Activated CD4-positive, alpha-beta memory T cell treated with anti-CD3 and anti-CD28 coated beads for 36 hours (primary cell): ENCODE data around the gene BRIX1. TPM values are rescaled to one million over a fixed set of nuclear protein-coding genes. Genes with fewer than 3 reads are reported as not detected.
A peak's percentile ranks its signal among the peaks of the same experiment; 100 is the strongest.

Experiments used
- CTCF ChIA-PET: fragments of 350-600 bp; sonication (Branson Sonifier 250); formaldehyde crosslinking; loops from one replicate; lab custom pipeline; 2021; ENCODE audit warnings: antibody characterized with exemption, inconsistent platforms; lab: Charles Lee
- POLR2A ChIA-PET: fragments of 350-600 bp; sonication (Branson Sonifier 250); formaldehyde crosslinking; loops from one replicate; lab custom pipeline; 2021; ENCODE audit warnings: antibody characterized with exemption; lab: Charles Lee
- DNase-seq: peaks from one replicate; pipeline ENCODE4 v3.0.0-alpha.2; 2020
- H3K27ac Mint-ChIP-seq: one replicate; pipeline ENCODE4 v1.8.0; 2021; ENCODE audit warnings: mixed read lengths
- H3K27me3 Mint-ChIP-seq: one replicate; pipeline ENCODE4 v1.8.0; 2021; ENCODE audit warnings: mixed read lengths
- H3K36me3 Mint-ChIP-seq: one replicate; pipeline ENCODE4 v1.8.0; 2021; ENCODE audit warnings: mixed read lengths
- H3K4me1 Mint-ChIP-seq: one replicate; pipeline ENCODE4 v1.8.0; 2021; ENCODE audit warnings: low read depth, mixed read lengths
- H3K4me3 Mint-ChIP-seq: one replicate; pipeline ENCODE4 v1.8.0; 2021; ENCODE audit warnings: mild to moderate bottlenecking, mixed read lengths
- H3K9me3 Mint-ChIP-seq: one replicate; pipeline ENCODE4 v1.8.0; 2021; ENCODE audit warnings: mixed read lengths
- intact Hi-C: fragments of 100-400 bp; cut with micrococcal nuclease; formaldehyde crosslinking; loops from one replicate; pipeline ENCODE4 v1.15.1; 2023
- total RNA-seq, 2 experiments: library from RNA; stranded (reverse); gene quantifications; one replicate each; pipeline ENCODE4 v1.2.3, GENCODE V29; 2021

The BRIX1 gene
- total RNA-seq, 2 experiments from 2014 or later, result 67.4 to 71.4 TPM

DNA sequence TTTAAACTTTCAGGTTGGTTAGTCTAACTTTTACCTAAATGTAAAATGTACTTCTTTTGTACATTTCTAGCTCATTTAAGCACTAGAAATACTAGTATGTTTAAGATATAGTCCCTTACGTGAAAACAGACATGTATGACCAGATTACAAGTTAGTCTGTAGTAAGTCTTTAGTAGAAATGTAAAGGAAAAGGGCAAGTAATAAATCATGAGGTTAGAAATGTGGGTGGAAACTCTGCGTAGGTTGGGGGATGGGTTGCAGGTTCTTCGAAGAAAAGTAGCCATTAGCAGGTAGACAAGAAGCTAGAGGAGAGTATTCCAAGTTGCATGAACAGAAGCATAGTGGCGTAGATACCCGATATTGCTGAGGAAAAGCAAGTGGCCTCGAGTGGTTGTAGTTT lies 23.1 kb upstream of the BRIX1 start:
- ChIA-PET CTCF (interaction anchor here (0.9 to 2.9 kb wide), 3 partner anchors 369 to 416 kb away, joined by 3 to 12 read pairs (median 7); no protein-coding TSS in a partner anchor), POLR2A (no interaction called here)
- intact Hi-C loops, result no loop called here
- no peaks in the 10 kb centered on the region for H3K27me3 Mint-ChIP-seq
- no peaks in the 10 kb centered on the region for H3K36me3 Mint-ChIP-seq
- H3K4me3 Mint-ChIP-seq, result no peak overlapping the region
- H3K4me1 Mint-ChIP-seq, result no peaks in the 10 kb centered on the region
- no peak for DNase-seq
- no peaks in the 10 kb centered on the region for H3K9me3 Mint-ChIP-seq
- no peak overlapping the region for H3K27ac Mint-ChIP-seq

DNA sequence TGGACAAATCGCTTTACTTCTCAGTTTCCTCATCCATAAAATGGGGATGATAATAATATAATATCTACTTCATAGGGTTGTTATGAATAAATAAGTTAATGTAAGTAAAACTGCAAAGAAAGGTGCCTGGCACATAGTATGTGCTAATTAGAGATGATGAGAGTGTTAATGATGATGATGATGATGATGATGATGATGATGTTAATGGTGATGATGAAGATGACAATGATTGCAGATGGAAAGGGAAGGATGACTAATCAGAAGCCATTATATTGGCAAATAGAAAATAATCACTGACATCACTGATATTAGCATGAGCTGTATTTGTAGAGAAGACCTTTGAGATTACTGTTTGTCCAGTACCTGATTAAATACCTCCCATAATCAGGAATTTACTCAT lies 20.8 kb upstream of the BRIX1 start:
- no peak overlapping the region for H3K27ac Mint-ChIP-seq
- H3K27me3 Mint-ChIP-seq, result no peaks in the 10 kb centered on the region
- DNase-seq, result no peak
- POLR2A ChIA-PET, result no interaction called here
- intact Hi-C loops, result no loop called here
- H3K4me1 Mint-ChIP-seq, result no peaks in the 10 kb centered on the region
- no peak overlapping the region for H3K4me3 Mint-ChIP-seq
- H3K36me3 Mint-ChIP-seq, result no peaks in the 10 kb centered on the region
- CTCF ChIA-PET, result interaction anchor here (1.1 to 2.2 kb wide), 2 partner anchors 372 to 408 kb away, joined by 8 to 12 read pairs; no protein-coding TSS in a partner anchor
- no peaks in the 10 kb centered on the region for H3K9me3 Mint-ChIP-seq

DNA sequence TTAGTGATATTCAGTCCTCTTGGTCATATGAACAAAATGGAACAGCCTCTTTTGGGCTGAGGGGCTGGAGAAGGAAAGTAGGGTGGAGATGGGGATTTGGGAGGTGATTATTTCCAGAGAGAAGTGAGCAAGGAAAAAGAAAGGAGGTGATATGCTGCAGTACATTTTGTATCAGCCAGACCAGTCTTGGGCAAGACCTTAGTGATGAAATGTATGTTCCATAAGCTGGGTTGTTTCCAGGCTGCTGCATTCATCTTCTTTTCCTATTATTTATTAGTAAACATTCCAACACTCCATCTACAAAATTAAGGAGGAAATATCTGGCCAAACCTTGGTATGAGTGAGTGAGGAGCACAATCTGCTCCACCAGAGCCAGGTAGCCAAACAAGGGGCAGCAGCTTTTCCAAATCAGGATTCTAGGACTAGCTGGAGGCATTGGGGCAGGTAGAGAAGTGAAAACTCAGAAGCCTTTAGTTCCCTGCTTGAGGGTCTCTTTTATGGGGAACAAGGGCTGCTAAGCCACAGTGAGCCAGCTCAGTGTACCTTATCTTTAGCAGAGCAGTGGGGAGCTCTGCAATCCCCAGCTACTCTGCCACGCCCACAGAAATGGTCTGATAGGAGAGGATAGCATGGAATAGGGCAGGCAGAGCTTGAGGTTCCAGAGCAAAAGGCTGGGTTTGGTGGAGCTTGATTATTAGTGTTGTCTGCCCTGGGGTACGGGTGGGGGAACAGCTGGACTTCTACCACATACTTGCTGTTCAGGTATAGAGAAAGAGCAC lies 19.7 kb upstream of the BRIX1 start:
- no peak for DNase-seq
- Mint-ChIP-seq H3K27me3 (no peaks in the 10 kb centered on the region), H3K4me3 (no peak overlapping the region), H3K4me1 (no peaks in the 10 kb centered on the region), H3K36me3 (no peaks in the 10 kb centered on the region), H3K27ac (no peak overlapping the region), H3K9me3 (no peaks in the 10 kb centered on the region)
- POLR2A ChIA-PET, result no interaction called here
- intact Hi-C loops, result no loop called here
- CTCF ChIA-PET, result interaction anchor here (1.0 to 2.2 kb wide), 5 partner anchors 10 to 421 kb away, joined by 3 to 12 read pairs (median 5); no protein-coding TSS in a partner anchor

DNA sequence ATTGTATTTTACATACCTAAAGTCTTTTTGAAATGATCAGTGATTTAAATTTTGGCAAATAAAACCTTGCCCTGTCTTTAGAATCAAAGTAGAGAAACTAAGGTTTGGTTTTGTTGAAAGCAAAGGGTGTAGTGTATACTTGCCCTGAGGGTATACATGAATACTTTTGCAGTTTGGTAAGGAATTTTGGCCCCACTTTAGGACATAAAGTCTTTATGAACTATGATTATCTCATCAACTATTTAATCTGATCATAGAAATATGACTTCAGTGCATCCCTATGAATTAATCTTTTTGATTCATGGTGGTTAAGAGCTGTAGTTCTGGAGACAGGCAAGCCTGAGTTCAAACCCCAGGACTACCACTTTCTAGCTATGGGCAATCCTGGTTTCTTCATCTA lies 17.9 kb upstream of the BRIX1 start:
- Mint-ChIP-seq H3K27me3 (no peaks in the 10 kb centered on the region), H3K4me3 (no peak overlapping the region), H3K27ac (no peak overlapping the region), H3K36me3 (peaks cover 4% of the 10 kb centered on the region), H3K9me3 (no peaks in the 10 kb centered on the region), H3K4me1 (no peaks in the 10 kb centered on the region)
- no peak for DNase-seq
- ChIA-PET CTCF (interaction anchor here (0.6 to 4.5 kb wide), 25 partner anchors 8 to 422 kb away, joined by 3 to 48 read pairs (median 4); partner anchors contain the start of genes BRIX1 and RAD1), POLR2A (no interaction called here)
- intact Hi-C loops, result loop anchor here (1.0 kb wide), 3 partner anchors 374 to 423 kb away; no protein-coding TSS in a partner anchor

DNA sequence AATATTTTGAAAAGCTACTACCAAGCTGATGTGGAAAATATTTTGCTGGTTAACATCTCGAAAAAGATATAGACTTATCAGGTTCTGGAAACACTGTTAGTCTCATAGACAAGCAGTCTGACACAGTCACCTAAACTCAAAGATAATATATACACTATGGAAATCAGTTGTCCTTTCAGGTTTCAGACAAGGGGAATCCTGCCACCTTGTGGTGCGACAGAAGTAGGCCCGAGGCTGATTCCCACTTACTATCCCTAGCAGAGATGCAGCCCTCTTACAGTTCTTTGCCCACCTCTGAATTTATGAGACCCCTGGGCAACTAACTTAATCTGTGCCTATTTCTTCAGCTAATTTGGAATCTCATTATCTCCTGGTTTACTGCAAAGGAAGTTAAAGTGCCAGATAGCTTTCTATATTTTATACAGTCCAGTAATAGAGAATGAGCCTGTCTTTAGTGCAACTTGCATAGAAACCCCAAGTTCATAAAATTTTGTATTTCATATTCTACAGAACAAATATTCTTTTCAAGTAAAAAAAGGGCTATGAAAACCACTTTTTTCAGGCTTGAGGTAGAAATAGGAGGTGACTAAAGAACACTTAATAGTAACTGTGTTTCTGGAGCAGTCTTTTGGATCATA lies 17.1 kb upstream of the BRIX1 start:
- intact Hi-C loops, result loop anchor here (1.0 kb wide), 3 partner anchors 375 to 424 kb away; no protein-coding TSS in a partner anchor
- POLR2A ChIA-PET, result no interaction called here
- Mint-ChIP-seq H3K36me3 (peaks cover 6% of the 10 kb centered on the region), H3K27me3 (no peaks in the 10 kb centered on the region), H3K9me3 (no peaks in the 10 kb centered on the region), H3K4me1 (no peaks in the 10 kb centered on the region), H3K4me3 (no peak overlapping the region), H3K27ac (no peak overlapping the region)
- peak; percentile 67 for DNase-seq
- CTCF ChIA-PET, result interaction anchor here (0.6 to 4.5 kb wide), 32 partner anchors 8 to 1462 kb away, joined by 3 to 48 read pairs (median 4); partner anchors contain the start of genes BRIX1, DNAJC21, RAD1 and TTC23L

DNA sequence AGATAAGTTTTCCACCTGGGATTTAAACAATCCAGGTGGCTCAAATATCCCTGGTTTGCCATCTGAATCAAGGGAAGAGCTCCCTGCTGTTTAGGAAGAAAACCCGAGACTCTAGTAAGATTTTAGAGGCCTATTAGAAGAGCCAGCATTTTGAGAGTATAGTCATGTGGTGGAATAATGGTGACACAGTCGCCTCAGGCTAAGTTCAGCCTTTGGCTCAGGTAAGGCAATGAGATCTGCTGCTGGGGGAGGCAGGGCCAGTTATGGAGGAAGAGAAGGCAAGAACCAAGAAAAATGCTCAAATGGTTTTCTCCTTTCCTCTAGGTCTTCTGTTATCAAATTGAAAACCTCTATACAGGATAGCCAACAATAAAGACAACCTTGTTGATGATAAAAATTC lies 16.4 kb upstream of the BRIX1 start:
- no peaks in the 10 kb centered on the region for H3K4me1 Mint-ChIP-seq
- intact Hi-C loops, result no loop called here
- POLR2A ChIA-PET, result no interaction called here
- H3K4me3 Mint-ChIP-seq, result no peak overlapping the region
- no peaks in the 10 kb centered on the region for H3K9me3 Mint-ChIP-seq
- peaks cover 10% of the 10 kb centered on the region for H3K36me3 Mint-ChIP-seq
- no peak overlapping the region for H3K27ac Mint-ChIP-seq
- no peaks in the 10 kb centered on the region for H3K27me3 Mint-ChIP-seq
- no peak for DNase-seq
- CTCF ChIA-PET, result interaction anchor here (0.7 to 4.5 kb wide), 21 partner anchors 12 to 1463 kb away, joined by 3 to 48 read pairs (median 5); partner anchors contain the start of genes BRIX1, RAD1 and TTC23L

DNA sequence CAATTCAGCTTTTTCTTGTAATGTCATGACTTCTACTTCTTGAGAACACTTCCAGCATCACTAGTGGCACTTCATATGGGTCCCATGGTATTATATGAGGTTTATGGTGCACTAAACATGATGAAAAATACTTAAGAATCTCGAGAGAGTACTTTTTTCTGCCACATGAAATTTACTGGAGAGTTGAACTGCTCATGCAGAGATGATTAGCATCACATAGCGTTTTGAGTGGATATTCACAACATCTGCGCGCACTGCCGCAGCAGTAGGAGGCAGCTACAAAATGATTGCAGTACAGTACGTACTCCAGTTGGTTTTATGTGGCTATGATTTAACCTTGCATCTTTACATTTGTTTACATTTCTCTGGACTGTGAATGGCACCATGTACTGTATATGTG lies 14.9 kb upstream of the BRIX1 start:
- H3K4me3 Mint-ChIP-seq, result no peak overlapping the region
- intact Hi-C loops, result no loop called here
- H3K4me1 Mint-ChIP-seq, result no peaks in the 10 kb centered on the region
- ChIA-PET CTCF (interaction anchor here (1.0 to 4.5 kb wide), 3 partner anchors 378 to 426 kb away, joined by 4 to 42 read pairs (median 5); no protein-coding TSS in a partner anchor), POLR2A (interaction anchor here (2.1 kb wide), 1 partner anchor 15 kb away, joined by 10 read pairs; the partner anchor contains the start of genes BRIX1 and RAD1)
- no peak for DNase-seq
- H3K9me3 Mint-ChIP-seq, result no peaks in the 10 kb centered on the region
- H3K27me3 Mint-ChIP-seq, result no peaks in the 10 kb centered on the region
- no peak overlapping the region for H3K27ac Mint-ChIP-seq
- H3K36me3 Mint-ChIP-seq, result peaks cover 13% of the 10 kb centered on the region

DNA sequence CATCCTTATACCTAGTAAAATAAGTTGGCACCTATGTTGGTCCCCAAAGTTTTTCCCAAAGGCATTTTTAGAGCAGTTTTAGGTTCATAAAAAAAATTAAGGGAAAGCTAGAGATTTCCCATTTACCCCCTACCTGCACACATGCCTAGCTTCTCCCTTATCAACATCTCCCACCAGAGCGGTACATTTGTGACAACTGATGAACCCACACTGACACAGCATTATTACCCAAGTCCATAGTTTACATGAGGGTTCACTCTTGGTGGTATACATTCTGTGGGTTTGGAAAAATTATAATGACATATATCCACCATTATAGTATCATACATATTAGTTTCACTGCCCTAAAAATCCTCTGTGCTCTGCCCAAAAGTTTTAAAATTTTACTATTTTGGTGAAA lies 12.3 kb upstream of the BRIX1 start:
- no peak for DNase-seq
- intact Hi-C loops, result no loop called here
- POLR2A ChIA-PET, result no interaction called here
- Mint-ChIP-seq H3K9me3 (no peaks in the 10 kb centered on the region), H3K36me3 (peaks cover 13% of the 10 kb centered on the region), H3K27me3 (no peaks in the 10 kb centered on the region), H3K4me1 (no peaks in the 10 kb centered on the region), H3K27ac (no peak overlapping the region), H3K4me3 (no peak overlapping the region)
- CTCF ChIA-PET, result interaction anchor here (0.8 to 1.8 kb wide), 5 partner anchors 15 to 430 kb away, joined by 3 to 5 read pairs (median 4); no protein-coding TSS in a partner anchor

DNA sequence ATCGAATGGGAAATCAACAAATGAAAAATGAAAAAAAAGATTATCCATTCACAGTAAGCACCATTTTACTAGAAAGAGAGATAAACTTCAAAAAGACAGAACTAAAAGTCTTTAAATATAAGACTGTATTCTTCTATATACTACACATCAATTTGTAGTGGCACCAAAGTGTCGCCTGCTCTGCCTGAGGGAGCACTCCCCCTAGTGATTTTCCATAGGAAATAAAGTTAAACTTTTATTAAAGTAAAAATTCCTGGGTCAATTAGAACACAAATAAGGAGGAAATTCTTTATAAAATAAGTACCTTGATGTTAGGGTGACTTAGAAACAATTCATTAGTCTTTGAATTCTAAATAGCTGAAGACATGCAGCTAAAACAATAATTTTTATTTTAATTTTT lies 9.9 kb upstream of the BRIX1 start:
- H3K4me3 Mint-ChIP-seq, result no peak overlapping the region
- H3K27ac Mint-ChIP-seq, result no peak overlapping the region
- POLR2A ChIA-PET, result no interaction called here
- intact Hi-C loops, result no loop called here
- CTCF ChIA-PET, result interaction anchor here (1.0 to 1.4 kb wide), 5 partner anchors 8 to 418 kb away, joined by 3 to 4 read pairs (median 3); partner anchors contain the start of genes BRIX1 and RAD1
- H3K4me1 Mint-ChIP-seq, result no peaks in the 10 kb centered on the region
- no peaks in the 10 kb centered on the region for H3K27me3 Mint-ChIP-seq
- H3K36me3 Mint-ChIP-seq, result peaks cover 30% of the 10 kb centered on the region
- DNase-seq, result no peak
- H3K9me3 Mint-ChIP-seq, result no peaks in the 10 kb centered on the region

DNA sequence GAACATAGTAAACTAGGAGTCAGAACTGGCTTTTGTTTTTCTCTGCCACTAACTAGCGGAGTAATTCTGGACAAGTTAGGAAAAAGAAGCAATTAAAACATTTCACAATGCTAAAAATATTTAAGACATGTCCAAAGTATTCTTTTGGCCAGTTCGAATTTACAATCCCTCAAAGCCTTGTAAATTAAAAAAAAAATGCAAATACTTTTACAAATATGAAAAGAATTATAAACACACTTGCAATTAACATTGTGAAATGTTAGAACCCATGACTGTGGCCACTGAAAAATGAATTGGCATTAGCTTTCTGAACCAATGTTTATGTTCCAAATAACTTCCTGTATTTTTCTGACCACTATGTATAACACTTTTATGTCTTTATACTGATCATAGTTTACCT lies 2.4 kb upstream of the BRIX1 start:
- Mint-ChIP-seq H3K36me3 (peaks cover 52% of the 10 kb centered on the region), H3K4me1 (peaks cover 23% of the 10 kb centered on the region), H3K27ac (no peak overlapping the region), H3K4me3 (no peak overlapping the region), H3K27me3 (no peaks in the 10 kb centered on the region), H3K9me3 (no peaks in the 10 kb centered on the region)
- CTCF ChIA-PET, result interaction anchor here (1.7 kb wide), 1 partner anchor 10 kb away, joined by 4 read pairs; no protein-coding TSS in a partner anchor
- no peak for DNase-seq
- POLR2A ChIA-PET, result no interaction called here
- intact Hi-C loops, result loop anchor here (10.0 kb wide), 2 partner anchors 258 to 1962 kb away; partner anchors contain the start of genes NIPBL and RAI14

DNA sequence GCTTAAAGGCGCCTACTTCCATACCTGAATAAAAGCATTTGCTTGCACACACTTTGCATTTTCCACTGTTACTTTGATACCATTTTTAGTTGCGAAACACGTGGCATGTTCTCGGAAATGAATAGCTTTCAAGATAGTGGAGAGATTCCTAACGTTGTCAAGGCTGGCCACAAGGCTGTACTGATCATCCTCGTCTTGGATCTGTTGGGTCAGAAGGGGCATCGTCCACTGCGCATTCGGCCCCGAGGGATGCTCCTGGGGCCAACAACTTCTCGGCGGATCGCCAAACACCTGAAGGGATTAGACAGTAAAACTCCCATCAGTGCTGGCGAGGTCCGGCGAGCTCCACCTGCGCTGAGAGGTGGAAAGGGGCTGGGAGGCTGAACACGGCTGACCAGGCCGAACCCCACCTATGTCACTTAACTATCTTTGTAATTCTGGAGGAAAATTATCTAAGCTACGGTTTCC lies 806 bp upstream of the BRIX1 start:
- Mint-ChIP-seq H3K27me3 (no peaks in the 10 kb centered on the region), H3K27ac (no peak overlapping the region), H3K4me1 (peaks cover 23% of the 10 kb centered on the region), H3K9me3 (no peaks in the 10 kb centered on the region), H3K36me3 (peaks cover 47% of the 10 kb centered on the region), H3K4me3 (no peak overlapping the region)
- DNase-seq, result peak; percentile 31
- ChIA-PET POLR2A (interaction anchor here (1.6 to 4.4 kb wide), 4 partner anchors 9 to 76 kb away, joined by 10 to 77 read pairs (median 11); partner anchors contain the start of genes DNAJC21 and TTC23L), CTCF (interaction anchor here (0.6 to 6.1 kb wide), 10 partner anchors 9 to 1010 kb away, joined by 3 to 37 read pairs (median 6); partner anchors contain the start of gene DNAJC21)
- intact Hi-C loops, result loop anchor here (1.0 to 10.0 kb wide), 8 partner anchors 10 to 1960 kb away; partner anchors contain the start of genes DNAJC21, NIPBL, RAI14 and TARS1
